Myocyte (in vitro differentiated cells): ENCODE data around the gene TOMM20. TPM values are rescaled to one million over a fixed set of nuclear protein-coding genes. Genes with fewer than 3 reads are reported as not detected.

ENCODE experiments used
- DNase-seq: peaks from one replicate; pipeline ENCODE4 v3.0.0-alpha.2; 2012; ENCODE audit warnings: low read depth
- total RNA-seq: library from RNA; depleted of rRNA; stranded (reverse); fragments of >200 nt; gene quantifications from 2 replicates; pipeline ENCODE4 v1.2.3, GENCODE V29; 2014

The TOMM20 gene
- total RNA-seq, 1 donor from 2014 or later: 112 TPM

DNA sequence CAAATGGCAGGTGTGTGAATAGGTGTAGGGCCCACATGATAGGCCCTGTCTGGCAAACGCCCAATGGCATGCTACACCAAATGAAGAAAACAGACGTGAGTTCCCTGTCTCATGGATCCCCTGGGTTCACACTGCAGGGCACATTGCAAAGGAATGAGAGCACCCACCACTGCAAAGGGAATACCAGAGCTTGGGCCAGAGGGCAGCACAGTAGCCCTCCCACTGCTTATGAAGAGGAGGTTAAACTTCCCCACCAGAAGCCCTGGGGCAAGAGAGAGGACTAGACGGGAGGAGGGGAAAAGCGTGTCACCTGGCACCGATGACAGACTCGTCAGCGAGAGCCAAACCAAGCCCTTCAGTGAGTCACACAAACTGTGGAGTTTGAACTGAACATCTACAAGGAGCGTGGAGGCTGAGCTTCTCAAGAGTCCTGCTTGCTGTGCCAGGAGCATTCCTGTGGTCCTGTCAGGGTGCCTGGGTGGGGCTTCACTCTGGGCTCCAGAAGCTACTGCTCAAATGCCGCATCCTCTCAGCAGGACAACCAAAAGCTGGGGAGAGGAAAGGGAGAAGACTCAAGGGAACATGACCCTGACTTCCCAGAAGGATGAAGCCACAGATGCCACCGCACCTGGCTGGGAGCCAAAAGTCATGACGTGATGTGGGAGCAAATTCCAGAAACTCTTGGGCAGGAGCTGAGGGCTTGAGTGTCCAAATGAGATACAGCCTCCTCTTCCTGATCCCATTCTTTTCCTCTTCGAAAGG lies 61.1 kb downstream of the TOMM20 start:
- DNase-seq: peak; percentile 100

DNA sequence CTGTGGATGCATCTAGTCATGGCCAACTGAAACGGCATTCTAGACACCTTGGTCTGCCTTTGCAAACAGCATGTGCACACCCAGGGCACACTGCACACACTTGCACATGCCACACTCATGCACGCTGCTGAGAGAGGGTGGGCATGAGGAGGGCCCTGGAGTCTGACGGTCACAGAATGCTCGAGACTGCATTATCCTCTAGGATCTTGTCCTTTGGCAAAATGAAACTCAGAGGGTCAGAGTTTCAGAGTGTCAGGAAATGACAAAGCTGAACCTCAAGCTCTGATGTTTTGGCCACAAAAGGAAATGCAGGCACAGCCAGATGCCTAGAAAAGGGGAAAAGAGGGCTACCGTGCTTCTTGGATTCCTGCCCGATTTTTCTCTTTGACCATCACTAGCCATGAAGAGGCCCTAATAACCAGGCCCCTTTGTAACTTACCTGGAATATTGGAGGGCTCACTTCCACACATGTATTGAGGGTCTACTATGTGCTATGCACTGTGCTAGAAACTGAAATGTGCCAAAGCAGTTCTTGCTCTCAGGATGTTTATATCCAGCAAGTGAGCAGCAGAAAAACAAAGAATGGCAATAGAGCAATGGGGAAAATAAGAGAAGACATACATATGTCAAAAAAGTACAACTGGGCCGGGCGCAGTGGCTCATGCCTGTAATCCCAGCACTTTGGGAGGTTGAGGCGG lies 65.4 kb downstream of the TOMM20 start:
- no peak for DNase-seq

DNA sequence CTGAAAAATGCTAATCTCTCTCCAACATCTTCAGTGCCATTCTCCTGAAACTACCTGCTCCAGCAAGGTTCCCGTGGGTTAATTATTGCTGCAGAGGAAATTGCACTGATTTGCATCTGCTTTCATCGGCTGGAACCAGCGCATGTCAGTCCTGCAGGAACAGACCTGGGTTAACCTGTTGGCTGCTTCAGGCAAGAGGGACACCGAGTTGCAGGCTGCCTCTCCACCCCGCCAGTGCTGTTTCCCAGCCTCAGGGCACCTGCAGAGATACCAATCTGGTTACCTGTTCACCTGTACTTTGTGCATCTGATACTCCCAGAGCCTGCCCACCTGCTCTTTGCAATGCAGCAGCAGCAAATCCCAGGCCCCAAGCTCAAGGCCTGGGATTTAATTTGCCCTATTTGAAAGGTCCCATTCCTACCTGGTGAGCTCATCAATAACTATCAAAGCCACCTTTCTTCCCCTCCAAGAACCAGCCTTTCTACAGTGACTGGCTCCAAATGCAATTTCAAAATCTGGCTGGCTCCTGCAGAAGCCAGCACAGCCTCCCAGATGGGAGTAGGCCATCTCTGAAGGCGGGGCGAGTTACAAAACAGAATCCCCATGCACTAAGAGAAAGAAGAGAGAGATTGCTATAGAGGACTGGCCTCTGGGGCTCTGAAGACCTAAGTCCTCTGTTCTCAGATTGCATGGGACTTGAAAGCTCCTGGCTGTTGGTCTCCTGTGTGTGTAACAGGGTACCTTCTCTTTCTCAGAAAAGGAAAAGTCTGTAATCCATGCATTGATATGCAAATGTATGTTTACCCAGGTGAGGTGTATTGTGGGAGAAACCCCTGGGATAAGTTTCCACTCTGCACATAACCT lies 67.8 kb downstream of the TOMM20 start:
- no peak for DNase-seq

Other genes starting within 250 kb of the TOMM20 start
- gene RBM34, start 32.4 kb upstream of the TOMM20 start, total RNA-seq: 86.9 and 101 TPM in 2 replicates
- gene ARID4B, start 199.3 kb upstream of the TOMM20 start, total RNA-seq: 18.3 and 23.7 TPM in 2 replicates
- gene GGPS1, start 199.7 kb upstream of the TOMM20 start, total RNA-seq: 32.7 and 32.9 TPM in 2 replicates
- gene TBCE, start 238.6 kb upstream of the TOMM20 start, total RNA-seq: 15.6 and 17.0 TPM in 2 replicates